Spleen (tissue), 7 donors: ENCODE measurements around the gene STIM1.

Experiments
- POLR2AphosphoS5 ChIP-seq, 3 donors: sonication (generic); formaldehyde crosslinking; IDR thresholded peaks; one replicate each; pipeline ENCODE4 v1.5.1; 2017; ENCODE audit warnings: antibody characterized with exemption in 3 of 3
- TF ChIP-seq, protein P1 (sequence below), 11 experiments: fragments of 200-600 bp in 7 of 11; fragments of 450-650 bp in 4 of 11; sonication (generic) in 4 of 11; IDR thresholded peaks in 8 of 11; conservative IDR thresholded peaks in 3 of 11; 1 replicate in 7 of 11; 2 replicates in 4 of 11; pipeline versions ENCODE4 v1.4.0 to v1.8.0; 2016 to 2021; ENCODE audit warnings: antibody characterized with exemption in 11 of 11, inconsistent platforms in 4 of 11, mild to moderate bottlenecking in 1 of 11
- donor health status: DM: no; HTN: no; CAD: no; lungs with moderate emphysema.
- donor health status: DM: no; HTN: no; CAD: no.
- donor health status: DM: no; HTN: no; CAD: no.

DNA sequence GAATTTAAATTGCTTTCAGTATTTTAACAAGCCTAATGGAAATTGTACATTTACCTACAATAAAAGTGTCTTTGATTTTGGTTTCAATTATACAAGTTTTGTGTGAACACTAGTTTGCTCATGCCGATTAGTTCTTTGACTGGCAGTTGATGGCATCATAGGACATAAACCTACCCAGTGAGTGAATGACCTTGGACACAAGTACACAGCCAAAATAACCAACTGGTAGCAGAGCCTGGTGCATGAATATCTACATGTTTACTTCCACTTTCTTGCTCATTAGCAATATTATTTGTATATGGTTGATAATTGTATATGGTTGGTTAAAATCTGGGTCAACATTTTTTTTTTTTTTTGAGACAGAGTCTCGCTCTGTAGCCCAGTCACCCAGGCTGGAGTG is 37.8 kb downstream of the STIM1 start:
- TF ChIP-seq, protein P1, sequence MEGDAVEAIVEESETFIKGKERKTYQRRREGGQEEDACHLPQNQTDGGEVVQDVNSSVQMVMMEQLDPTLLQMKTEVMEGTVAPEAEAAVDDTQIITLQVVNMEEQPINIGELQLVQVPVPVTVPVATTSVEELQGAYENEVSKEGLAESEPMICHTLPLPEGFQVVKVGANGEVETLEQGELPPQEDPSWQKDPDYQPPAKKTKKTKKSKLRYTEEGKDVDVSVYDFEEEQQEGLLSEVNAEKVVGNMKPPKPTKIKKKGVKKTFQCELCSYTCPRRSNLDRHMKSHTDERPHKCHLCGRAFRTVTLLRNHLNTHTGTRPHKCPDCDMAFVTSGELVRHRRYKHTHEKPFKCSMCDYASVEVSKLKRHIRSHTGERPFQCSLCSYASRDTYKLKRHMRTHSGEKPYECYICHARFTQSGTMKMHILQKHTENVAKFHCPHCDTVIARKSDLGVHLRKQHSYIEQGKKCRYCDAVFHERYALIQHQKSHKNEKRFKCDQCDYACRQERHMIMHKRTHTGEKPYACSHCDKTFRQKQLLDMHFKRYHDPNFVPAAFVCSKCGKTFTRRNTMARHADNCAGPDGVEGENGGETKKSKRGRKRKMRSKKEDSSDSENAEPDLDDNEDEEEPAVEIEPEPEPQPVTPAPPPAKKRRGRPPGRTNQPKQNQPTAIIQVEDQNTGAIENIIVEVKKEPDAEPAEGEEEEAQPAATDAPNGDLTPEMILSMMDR (IDR thresholded peaks at IDR 0.05 in 8 of 11, conservative IDR thresholded peaks at IDR 0.05 in 3 of 11) = no peak
- no peak for TF ChIP-seq POLR2AphosphoS5 (IDR thresholded peaks at IDR 0.05)
